SK-N-SH (cell line): Measurements from ENCODE around the gene DNAJB12. TPM values are rescaled to one million over a fixed set of nuclear protein-coding genes. Genes with fewer than 3 reads are reported as not detected.
A peak's percentile ranks its signal among the peaks of the same experiment; 100 is the strongest.

ENCODE experiments used
- ELF1 ChIP-seq: IDR thresholded peaks from 2 replicates; pipeline ENCODE4 v1.4.0; 2012
- EP300 ChIP-seq, 2 experiments: IDR thresholded peaks; 2 replicates each; pipeline versions ENCODE4 v1.4.0 to v1.6.1; 2012; ENCODE audit warnings: borderline replicate concordance in 1 of 2, low read depth in 1 of 2, low read length in 1 of 2
- FOXJ3 ChIP-seq: sonication (generic); formaldehyde crosslinking; IDR thresholded peaks from 2 replicates; pipeline ENCODE4 v1.5.1; 2020; ENCODE audit warnings: mild to moderate bottlenecking, missing genetic modification reagents
- GATA2 ChIP-seq: sonication (generic); formaldehyde crosslinking; IDR thresholded peaks from 2 replicates; pipeline ENCODE4 v1.5.0; 2020; ENCODE audit warnings: mild to moderate bottlenecking, missing genetic modification reagents
- JUND ChIP-seq: IDR thresholded peaks from 2 replicates; pipeline ENCODE4 v1.4.0; 2012
- MEF2A ChIP-seq: IDR thresholded peaks from 2 replicates; pipeline ENCODE4 v1.4.0; 2012; ENCODE audit warnings: low read depth, borderline replicate concordance
- RXRA ChIP-seq: IDR thresholded peaks from 2 replicates; pipeline ENCODE4 v1.4.0; 2012; ENCODE audit warnings: low read depth, mild to moderate bottlenecking, borderline replicate concordance
- polyA plus RNA-seq, 3 experiments: library from polyadenylated mRNA; depleted of rRNA; stranded (reverse); fragments of >200 nt; gene quantifications; 2 replicates each; pipeline ENCODE4 v1.2.3, GENCODE V29; 2012
- TF ChIP-seq, protein P1 (sequence below): IDR thresholded peaks from 2 replicates; pipeline ENCODE4; 2012
- TF ChIP-seq, protein P2 (sequence below): IDR thresholded peaks from 2 replicates; pipeline ENCODE4 v1.6.1; 2012; ENCODE audit warnings: mild to moderate bottlenecking, low read depth, low read length, moderate library complexity
- TF ChIP-seq, protein P3 (sequence below): fragments of 150-350 bp; IDR thresholded peaks from 2 replicates; pipeline ENCODE4 v1.6.1; 2016; ENCODE audit warnings: mild to moderate bottlenecking, low read depth, low read length
- TF ChIP-seq, protein P4 (sequence below): IDR thresholded peaks from 2 replicates; pipeline ENCODE4 v1.4.0; 2012; ENCODE audit warnings: low read depth, borderline replicate concordance
- TF ChIP-seq, protein P5 (sequence below): fragments of 200-600 bp; sonication (generic); IDR thresholded peaks from 2 replicates; pipeline ENCODE4 v1.6.1; 2017; ENCODE audit warnings: antibody characterized with exemption, mild to moderate bottlenecking, moderate library complexity

Gene DNAJB12
- polyA plus RNA-seq, 1 of the 3 experiments (the other 2 are of a cell fraction): 25.8 TPM

DNA sequence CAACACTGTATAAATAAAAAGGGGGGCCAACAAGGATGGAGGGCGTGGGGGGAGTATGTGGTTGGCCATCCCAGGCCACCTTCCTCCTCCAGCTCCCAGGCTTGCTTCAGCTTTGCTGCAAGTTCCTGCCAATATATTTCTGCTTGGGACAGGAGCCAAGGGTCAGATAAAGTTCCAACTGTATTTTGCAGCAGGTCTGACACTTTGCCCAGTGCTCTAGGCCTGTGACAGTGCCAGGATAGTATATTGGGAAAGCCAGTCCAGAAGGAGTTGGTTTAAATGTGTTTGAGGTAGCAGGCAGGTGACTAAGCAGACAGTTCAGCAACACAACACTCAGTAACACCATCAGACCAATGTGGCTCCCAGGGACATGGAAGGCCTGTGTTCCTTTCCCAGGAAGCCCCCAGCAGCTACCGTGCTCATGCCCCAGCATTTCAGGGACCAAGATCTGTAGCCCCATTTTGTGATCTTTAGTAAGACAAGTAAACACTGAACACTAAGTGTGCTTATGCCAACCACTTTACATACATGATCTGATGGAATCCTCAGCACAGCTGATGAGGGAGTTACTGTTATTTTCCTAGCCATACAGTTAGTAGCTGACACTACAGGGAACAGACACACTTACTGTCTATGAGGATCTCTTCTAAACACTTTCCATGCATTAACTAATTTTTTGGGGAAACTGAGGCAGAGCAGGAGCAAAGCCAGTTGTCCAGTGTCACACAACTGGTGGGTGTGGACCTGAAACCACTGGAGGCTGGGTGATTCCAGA lies 38.9 kb downstream of the DNAJB12 start (continued):
- TF ChIP-seq, protein P1, sequence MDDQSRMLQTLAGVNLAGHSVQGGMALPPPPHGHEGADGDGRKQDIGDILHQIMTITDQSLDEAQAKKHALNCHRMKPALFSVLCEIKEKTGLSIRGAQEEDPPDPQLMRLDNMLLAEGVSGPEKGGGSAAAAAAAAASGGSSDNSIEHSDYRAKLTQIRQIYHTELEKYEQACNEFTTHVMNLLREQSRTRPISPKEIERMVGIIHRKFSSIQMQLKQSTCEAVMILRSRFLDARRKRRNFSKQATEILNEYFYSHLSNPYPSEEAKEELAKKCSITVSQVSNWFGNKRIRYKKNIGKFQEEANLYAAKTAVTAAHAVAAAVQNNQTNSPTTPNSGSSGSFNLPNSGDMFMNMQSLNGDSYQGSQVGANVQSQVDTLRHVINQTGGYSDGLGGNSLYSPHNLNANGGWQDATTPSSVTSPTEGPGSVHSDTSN: peak; percentile 58
- TF ChIP-seq, protein P2, sequence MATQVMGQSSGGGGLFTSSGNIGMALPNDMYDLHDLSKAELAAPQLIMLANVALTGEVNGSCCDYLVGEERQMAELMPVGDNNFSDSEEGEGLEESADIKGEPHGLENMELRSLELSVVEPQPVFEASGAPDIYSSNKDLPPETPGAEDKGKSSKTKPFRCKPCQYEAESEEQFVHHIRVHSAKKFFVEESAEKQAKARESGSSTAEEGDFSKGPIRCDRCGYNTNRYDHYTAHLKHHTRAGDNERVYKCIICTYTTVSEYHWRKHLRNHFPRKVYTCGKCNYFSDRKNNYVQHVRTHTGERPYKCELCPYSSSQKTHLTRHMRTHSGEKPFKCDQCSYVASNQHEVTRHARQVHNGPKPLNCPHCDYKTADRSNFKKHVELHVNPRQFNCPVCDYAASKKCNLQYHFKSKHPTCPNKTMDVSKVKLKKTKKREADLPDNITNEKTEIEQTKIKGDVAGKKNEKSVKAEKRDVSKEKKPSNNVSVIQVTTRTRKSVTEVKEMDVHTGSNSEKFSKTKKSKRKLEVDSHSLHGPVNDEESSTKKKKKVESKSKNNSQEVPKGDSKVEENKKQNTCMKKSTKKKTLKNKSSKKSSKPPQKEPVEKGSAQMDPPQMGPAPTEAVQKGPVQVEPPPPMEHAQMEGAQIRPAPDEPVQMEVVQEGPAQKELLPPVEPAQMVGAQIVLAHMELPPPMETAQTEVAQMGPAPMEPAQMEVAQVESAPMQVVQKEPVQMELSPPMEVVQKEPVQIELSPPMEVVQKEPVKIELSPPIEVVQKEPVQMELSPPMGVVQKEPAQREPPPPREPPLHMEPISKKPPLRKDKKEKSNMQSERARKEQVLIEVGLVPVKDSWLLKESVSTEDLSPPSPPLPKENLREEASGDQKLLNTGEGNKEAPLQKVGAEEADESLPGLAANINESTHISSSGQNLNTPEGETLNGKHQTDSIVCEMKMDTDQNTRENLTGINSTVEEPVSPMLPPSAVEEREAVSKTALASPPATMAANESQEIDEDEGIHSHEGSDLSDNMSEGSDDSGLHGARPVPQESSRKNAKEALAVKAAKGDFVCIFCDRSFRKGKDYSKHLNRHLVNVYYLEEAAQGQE: no peak
- TF ChIP-seq, protein P3, sequence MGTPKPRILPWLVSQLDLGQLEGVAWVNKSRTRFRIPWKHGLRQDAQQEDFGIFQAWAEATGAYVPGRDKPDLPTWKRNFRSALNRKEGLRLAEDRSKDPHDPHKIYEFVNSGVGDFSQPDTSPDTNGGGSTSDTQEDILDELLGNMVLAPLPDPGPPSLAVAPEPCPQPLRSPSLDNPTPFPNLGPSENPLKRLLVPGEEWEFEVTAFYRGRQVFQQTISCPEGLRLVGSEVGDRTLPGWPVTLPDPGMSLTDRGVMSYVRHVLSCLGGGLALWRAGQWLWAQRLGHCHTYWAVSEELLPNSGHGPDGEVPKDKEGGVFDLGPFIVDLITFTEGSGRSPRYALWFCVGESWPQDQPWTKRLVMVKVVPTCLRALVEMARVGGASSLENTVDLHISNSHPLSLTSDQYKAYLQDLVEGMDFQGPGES: no peak
- peak; percentile 82; the same call in 1 of the 2 replicates for TF ChIP-seq RXRA
- TF ChIP-seq, protein P4, sequence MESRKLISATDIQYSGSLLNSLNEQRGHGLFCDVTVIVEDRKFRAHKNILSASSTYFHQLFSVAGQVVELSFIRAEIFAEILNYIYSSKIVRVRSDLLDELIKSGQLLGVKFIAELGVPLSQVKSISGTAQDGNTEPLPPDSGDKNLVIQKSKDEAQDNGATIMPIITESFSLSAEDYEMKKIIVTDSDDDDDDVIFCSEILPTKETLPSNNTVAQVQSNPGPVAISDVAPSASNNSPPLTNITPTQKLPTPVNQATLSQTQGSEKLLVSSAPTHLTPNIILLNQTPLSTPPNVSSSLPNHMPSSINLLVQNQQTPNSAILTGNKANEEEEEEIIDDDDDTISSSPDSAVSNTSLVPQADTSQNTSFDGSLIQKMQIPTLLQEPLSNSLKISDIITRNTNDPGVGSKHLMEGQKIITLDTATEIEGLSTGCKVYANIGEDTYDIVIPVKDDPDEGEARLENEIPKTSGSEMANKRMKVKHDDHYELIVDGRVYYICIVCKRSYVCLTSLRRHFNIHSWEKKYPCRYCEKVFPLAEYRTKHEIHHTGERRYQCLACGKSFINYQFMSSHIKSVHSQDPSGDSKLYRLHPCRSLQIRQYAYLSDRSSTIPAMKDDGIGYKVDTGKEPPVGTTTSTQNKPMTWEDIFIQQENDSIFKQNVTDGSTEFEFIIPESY: no peak
- 0 out of 2 replicates have a peak, but pooled peaks have one; percentile 19 for TF ChIP-seq ELF1
- TF ChIP-seq, protein P5, sequence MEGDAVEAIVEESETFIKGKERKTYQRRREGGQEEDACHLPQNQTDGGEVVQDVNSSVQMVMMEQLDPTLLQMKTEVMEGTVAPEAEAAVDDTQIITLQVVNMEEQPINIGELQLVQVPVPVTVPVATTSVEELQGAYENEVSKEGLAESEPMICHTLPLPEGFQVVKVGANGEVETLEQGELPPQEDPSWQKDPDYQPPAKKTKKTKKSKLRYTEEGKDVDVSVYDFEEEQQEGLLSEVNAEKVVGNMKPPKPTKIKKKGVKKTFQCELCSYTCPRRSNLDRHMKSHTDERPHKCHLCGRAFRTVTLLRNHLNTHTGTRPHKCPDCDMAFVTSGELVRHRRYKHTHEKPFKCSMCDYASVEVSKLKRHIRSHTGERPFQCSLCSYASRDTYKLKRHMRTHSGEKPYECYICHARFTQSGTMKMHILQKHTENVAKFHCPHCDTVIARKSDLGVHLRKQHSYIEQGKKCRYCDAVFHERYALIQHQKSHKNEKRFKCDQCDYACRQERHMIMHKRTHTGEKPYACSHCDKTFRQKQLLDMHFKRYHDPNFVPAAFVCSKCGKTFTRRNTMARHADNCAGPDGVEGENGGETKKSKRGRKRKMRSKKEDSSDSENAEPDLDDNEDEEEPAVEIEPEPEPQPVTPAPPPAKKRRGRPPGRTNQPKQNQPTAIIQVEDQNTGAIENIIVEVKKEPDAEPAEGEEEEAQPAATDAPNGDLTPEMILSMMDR: no peak
- no peak for TF ChIP-seq FOXJ3 (CRISPR knock-in tag)
- TF ChIP-seq EP300 (IDR thresholded peaks at IDR 0.05; ENCODE audit: borderline replicate concordance in 1 of 2, low read depth in 1 of 2, low read length in 1 of 2): peak; percentile 38 to 39; a peak in 1 of 4 replicates
- no peak for TF ChIP-seq MEF2A
- no peak for TF ChIP-seq GATA2 (CRISPR knock-in tag)
- TF ChIP-seq JUND: no peak
